Anterior cingulate cortex (tissue), 58 donors: ENCODE measurements around the gene BSDC1.

Experiments
- DNase-seq, 58 donors: peaks; one replicate each; lab custom pipeline; 2025; lab: John Stamatoyannopoulos, UW

Gene BSDC1

GRCh38 chr1:32318127-32318869 lies 75.9 kb downstream of the BSDC1 start:
- no peak for DNase-seq

DNA sequence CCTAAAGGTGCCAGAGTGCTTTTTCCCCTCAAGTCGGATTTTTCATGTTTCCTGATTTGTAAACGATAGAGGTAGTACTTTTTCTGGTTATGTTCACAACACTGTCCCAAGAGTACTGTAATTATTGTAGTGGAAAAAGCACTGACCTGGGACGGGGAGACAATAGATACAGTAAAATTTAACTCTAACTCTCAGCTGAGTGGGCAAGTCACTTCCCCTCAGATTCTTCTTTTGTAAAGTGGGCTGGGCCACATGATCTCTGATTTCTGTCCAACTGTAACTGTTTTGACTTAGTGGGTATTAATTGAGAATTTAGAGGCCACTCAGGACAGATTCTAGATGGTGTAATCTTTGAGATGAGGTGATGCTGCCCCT lies 77.4 kb downstream of the BSDC1 start:
- no peak for DNase-seq
